Amniotic epithelial cell (primary cell): ENCODE data around the gene KCTD21.

Source experiments
- DNase-seq: peaks from one replicate; pipeline ENCODE4 v3.0.0-alpha.2; 2010; ENCODE audit warnings: low read depth

The KCTD21 gene

GRCh38 chr11:78219493-78220217, 31.2 kb upstream of the KCTD21 start:
- DNase-seq: no peak

GRCh38 chr11:78218707-78219492, 30.5 kb upstream of the KCTD21 start:
- no peak for DNase-seq

- DNase-seq: no peak
Observed at GRCh38 chr11:78217650-78218541, 29.5 kb upstream of the KCTD21 start.

GRCh38 chr11:78216571-78217287, 28.3 kb upstream of the KCTD21 start:
- peak; percentile 28 for DNase-seq

- no peak for DNase-seq
Observed at GRCh38 chr11:78216021-78216420, 27.6 kb upstream of the KCTD21 start.

- DNase-seq: no peak
Observed at GRCh38 chr11:78214331-78215194, 26.1 kb upstream of the KCTD21 start.

- no peak for DNase-seq
Observed at GRCh38 chr11:78213526-78214330, 25.3 kb upstream of the KCTD21 start.

- peak; percentile 79 for DNase-seq
Observed at GRCh38 chr11:78212586-78213371, 24.4 kb upstream of the KCTD21 start.

- no peak for DNase-seq
Observed at GRCh38 chr11:78211565-78211964, 23.1 kb upstream of the KCTD21 start.

- DNase-seq: no peak
Observed at GRCh38 chr11:78210000-78210608, 21.7 kb upstream of the KCTD21 start.

- DNase-seq: no peak
Observed at GRCh38 chr11:78209478-78209877, 21.1 kb upstream of the KCTD21 start.

- peak; percentile 90 for DNase-seq
Observed at GRCh38 chr11:78208257-78209165, 20.1 kb upstream of the KCTD21 start.

- DNase-seq: peak; percentile 86
Observed at GRCh38 chr11:78207532-78208256, 19.3 kb upstream of the KCTD21 start.

- DNase-seq: no peak
Observed at GRCh38 chr11:78205691-78206090, 17.3 kb upstream of the KCTD21 start.

- no peak for DNase-seq
Observed at GRCh38 chr11:78205256-78205655, 16.8 kb upstream of the KCTD21 start.

GRCh38 chr11:78203184-78203583, 14.8 kb upstream of the KCTD21 start:
- no peak for DNase-seq

- no peak for DNase-seq
Observed at GRCh38 chr11:78202733-78203167, 14.3 kb upstream of the KCTD21 start.
